IPS DF 6.9 (cell line): ENCODE data around the gene P4HA1.
"Not testable (repeated sequence)": the region's sequence is repeated elsewhere in the genome, so short reads cannot be mapped to it uniquely, and the experiment has no call there.

Experiments used
- DNase-seq: peaks from one replicate; pipeline ENCODE4 v3.0.0-alpha.2; 2013; ENCODE audit warnings: low read depth, low spot score
- H3K27ac ChIP-seq: one replicate; pipeline ENCODE4 v1.5.1; 2013; ENCODE audit warnings: low read length, control low read depth
- H3K27me3 ChIP-seq: 2 replicates; pipeline ENCODE4 v1.6.1; 2013; ENCODE audit warnings: mild to moderate bottlenecking, low read length; ENCODE audit not compliant: control insufficient read depth, insufficient read depth
- H3K36me3 ChIP-seq: 2 replicates; pipeline ENCODE4 v1.6.1; 2013; ENCODE audit warnings: low read length; ENCODE audit not compliant: control insufficient read depth, insufficient read depth
- H3K4me1 ChIP-seq: 2 replicates; pipeline ENCODE4 v1.6.1; 2013; ENCODE audit warnings: low read length; ENCODE audit not compliant: control insufficient read depth, insufficient read depth
- H3K4me3 ChIP-seq: 2 replicates; pipeline ENCODE4 v1.5.1; 2013; ENCODE audit warnings: mild to moderate bottlenecking, low read length
- H3K9me3 ChIP-seq: 2 replicates; pipeline ENCODE4 v1.6.1; 2013; ENCODE audit warnings: low read length, inconsistent platforms; ENCODE audit not compliant: control insufficient read depth, insufficient read depth
- WGBS: extraction: QIAGEN DNeasy Blood & Tissue Kit; methylation state at CpG from one replicate; pipeline ENCODE4 v1.1.7; 2013; ENCODE audit warnings: mixed read lengths, missing lambda C conversion rate; ENCODE audit not compliant: insufficient read length, insufficient coverage; 5-methylcytosine and 5-hydroxymethylcytosine counted together

Gene P4HA1

DNA sequence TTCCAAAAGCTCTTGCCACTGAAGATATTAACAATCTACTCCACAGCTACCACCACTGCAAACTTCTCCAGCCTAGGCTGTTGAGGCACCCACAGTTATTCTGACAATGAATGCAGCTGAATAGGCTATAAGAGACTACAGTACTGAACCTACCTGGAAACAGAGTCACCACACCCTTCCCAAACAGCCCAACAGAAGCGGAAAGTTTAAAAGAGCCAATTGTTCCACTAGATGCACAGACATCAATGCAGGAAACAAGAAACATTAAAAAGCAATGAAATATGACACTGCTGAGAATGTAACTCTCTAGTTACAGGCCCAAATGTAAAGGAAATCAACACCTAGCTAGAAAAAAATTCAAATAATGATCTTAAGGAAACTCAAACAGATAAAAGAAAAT lies 77.6 kb downstream of the P4HA1 start:
- no peaks in the 10 kb centered on the region for H3K36me3 ChIP-seq
- no peak for DNase-seq
- no peak overlapping the region for H3K27ac ChIP-seq
- no peak overlapping the region for H3K4me3 ChIP-seq
- no peaks in the 10 kb centered on the region for H3K27me3 ChIP-seq
- no peaks in the 10 kb centered on the region for H3K9me3 ChIP-seq
- no peaks in the 10 kb centered on the region for H3K4me1 ChIP-seq
- no CpG with 5 or more reads among the region's 1 CpG for WGBS

DNA sequence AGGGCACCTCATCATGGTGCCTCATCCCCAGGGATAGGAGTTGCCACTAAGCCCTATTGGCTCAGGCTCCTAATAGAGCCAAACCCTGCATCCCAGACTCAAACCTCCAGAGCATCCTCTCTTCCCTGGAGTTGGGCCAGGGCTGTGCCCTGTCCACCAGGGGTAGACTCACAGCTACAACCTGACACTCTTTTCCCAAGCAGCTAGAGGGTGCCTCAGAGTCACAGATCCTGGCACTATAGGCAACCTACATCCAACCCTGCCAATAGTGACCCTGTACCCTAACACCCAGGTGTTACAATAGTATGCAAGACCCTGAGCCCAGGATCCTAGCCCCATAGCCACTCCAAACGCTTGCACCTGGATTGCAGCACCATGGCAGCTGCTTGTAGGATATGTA lies 78.0 kb downstream of the P4HA1 start:
- Histone ChIP-seq H3K27ac (no peak overlapping the region), H3K9me3 (no peaks in the 10 kb centered on the region), H3K4me1 (no peaks in the 10 kb centered on the region), H3K4me3 (no peak overlapping the region), H3K27me3 (no peaks in the 10 kb centered on the region), H3K36me3 (no peaks in the 10 kb centered on the region)
- no peak for DNase-seq
- WGBS, result no CpG with 5 or more reads among the region's 1 CpG

DNA sequence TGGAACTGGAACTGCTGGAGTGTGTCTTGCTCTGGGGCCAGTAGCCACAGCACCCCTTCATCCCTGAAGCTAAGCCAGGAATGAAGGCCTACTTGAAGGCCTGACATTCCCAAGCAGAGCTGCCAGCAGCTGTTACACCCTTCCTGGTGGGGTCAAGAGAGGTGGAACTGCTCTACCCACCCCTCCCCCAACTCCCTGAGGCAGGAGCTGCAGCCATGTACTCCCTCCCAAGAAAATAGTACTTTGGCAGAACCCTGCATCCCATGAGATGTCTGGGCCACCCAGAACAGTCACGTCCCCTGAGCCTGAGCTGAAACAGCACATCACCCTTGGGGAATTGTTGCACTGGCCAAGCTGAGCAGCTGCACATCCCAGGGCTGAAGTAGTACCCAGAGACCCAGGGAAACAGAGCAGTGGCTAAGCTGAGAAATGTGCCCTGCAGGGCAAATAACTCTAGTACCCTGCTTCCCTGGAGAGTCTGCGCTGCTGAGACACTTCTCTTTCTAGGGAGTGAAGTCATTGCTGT lies 78.6 kb downstream of the P4HA1 start:
- no peaks in the 10 kb centered on the region for H3K27me3 ChIP-seq
- H3K9me3 ChIP-seq, result no peaks in the 10 kb centered on the region
- H3K36me3 ChIP-seq, result no peaks in the 10 kb centered on the region
- no peak overlapping the region for H3K4me3 ChIP-seq
- no peaks in the 10 kb centered on the region for H3K4me1 ChIP-seq
- DNase-seq, result no peak
- no peak overlapping the region for H3K27ac ChIP-seq
- no CpG with 5 or more reads among the region's 2 CpGs for WGBS

DNA sequence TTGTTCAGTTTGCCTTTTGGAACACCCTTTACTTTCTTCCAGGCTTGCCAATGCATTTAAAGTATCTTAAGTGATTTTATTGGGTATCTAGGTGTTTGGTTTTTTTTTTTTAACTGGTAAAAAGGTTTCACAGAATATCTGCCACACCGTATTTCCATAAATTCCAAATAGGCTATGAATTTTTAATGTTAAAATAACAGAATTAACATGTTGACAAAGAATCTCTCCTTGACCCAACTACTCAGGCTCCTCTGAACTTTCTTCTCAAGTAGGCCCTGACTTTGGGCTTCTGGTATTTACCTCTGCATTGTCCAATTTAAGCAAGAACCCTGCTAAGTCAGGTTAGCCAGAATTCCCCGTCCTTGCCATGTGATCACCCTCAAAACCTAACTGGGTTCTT lies 80.9 kb downstream of the P4HA1 start:
- Histone ChIP-seq H3K27me3 (no peaks in the 10 kb centered on the region), H3K27ac (no peak overlapping the region), H3K4me1 (no peaks in the 10 kb centered on the region), H3K4me3 (no peak overlapping the region), H3K36me3 (no peaks in the 10 kb centered on the region), H3K9me3 (no peaks in the 10 kb centered on the region)
- DNase-seq, result no peak
- no CpG with 5 or more reads among the region's 2 CpGs for WGBS

DNA sequence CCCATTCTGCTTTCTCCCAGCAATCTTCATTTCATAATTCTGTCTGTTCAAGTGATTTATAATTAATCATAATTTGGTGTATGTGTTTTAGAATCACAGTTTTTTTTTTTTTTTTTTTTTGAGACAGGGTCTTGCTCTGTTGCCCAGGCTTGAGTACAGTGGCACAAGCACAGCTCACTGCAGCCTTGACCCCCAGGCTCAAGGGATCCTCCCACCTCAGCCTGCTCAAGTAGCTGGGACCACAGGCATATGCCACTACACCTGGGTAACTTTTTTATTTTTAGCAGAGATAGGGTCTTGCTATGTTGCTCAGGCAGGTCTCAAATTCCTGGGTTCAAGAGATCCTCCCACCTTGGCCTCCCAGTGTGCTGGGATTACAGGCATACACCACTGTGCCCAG lies 92.8 kb downstream of the P4HA1 start:
- Histone ChIP-seq H3K36me3 (no peaks in the 10 kb centered on the region), H3K4me3 (no peak overlapping the region), H3K27ac (no peak overlapping the region), H3K4me1 (no peaks in the 10 kb centered on the region), H3K9me3 (no peaks in the 10 kb centered on the region), H3K27me3 (no peaks in the 10 kb centered on the region)
- DNase-seq, result no peak

DNA sequence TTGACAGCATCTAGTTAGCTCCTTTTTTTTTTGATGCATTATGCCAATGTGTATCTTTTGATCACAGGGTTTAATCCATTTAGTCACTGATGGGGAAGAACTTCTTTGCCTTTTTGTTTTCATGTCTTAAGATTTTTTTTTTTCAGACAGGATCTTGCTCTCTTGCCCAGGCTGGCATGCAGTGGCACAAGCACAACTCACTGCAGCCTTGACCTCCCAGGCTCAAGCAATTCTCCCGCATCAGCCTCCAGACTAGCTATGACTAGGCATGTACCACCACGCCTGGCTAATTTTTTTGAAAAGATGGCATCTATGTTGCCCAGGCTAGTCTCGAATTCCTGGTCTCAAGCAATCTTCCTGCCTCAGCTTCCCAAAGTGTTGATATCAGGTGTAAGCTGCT lies 95.7 kb downstream of the P4HA1 start:
- no peak for DNase-seq
- H3K27ac ChIP-seq, result no peak overlapping the region
- no peak overlapping the region for H3K4me3 ChIP-seq
- WGBS, result no CpG with 5 or more reads among the region's 3 CpGs
- no peaks in the 10 kb centered on the region for H3K27me3 ChIP-seq
- no peaks in the 10 kb centered on the region for H3K9me3 ChIP-seq
- H3K4me1 ChIP-seq, result no peaks in the 10 kb centered on the region
- no peaks in the 10 kb centered on the region for H3K36me3 ChIP-seq

DNA sequence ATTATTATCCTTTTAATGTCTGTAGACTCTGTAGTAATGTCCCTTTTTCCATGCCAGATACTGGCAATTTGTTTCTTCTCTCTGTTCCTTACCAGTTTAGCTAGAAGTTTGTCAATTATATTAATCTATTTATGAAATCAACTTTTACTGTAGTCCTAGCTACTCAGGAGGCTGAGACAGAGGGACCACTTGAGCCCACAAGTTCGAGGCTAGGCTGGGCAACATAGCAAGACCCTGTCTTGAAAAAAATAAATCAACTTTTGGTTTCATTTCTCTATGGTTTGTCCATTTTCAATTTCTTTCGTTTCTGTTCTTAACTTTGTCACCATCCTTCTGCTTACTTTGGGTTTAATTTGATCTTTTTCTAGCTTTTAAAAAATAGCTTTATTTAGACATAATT lies 99.6 kb downstream of the P4HA1 start:
- Histone ChIP-seq H3K4me3 (no peak overlapping the region), H3K4me1 (no peaks in the 10 kb centered on the region)
- no CpG with 5 or more reads among the region's 2 CpGs for WGBS

DNA sequence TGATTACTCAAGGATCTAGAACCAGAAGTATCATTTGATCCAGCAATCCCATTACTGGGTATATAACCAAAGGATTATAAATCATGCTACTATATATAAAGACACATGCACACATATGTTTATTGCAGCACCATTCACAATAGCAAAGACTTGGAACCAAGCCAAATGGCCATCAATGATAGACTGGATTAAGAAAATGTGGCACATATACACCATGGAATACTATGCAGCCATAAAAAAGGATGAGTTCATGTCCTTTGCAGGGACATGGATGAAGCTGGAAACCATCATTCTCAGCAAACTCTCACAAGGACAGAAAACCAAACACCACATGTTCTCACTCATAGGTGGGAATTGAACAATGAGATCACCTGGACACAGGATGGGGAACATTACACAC lies 101.2 kb downstream of the P4HA1 start:
- not testable (repeated sequence) for H3K9me3 ChIP-seq, H3K4me3 ChIP-seq, H3K36me3 ChIP-seq

More for the DNA sequence above, 99.6 kb downstream of the P4HA1 start:
- H3K36me3 ChIP-seq, result no peaks in the 10 kb centered on the region
- H3K9me3 ChIP-seq, result no peaks in the 10 kb centered on the region
- H3K27me3 ChIP-seq, result no peaks in the 10 kb centered on the region
- no peak for DNase-seq
- no peak overlapping the region for H3K27ac ChIP-seq

DNA sequence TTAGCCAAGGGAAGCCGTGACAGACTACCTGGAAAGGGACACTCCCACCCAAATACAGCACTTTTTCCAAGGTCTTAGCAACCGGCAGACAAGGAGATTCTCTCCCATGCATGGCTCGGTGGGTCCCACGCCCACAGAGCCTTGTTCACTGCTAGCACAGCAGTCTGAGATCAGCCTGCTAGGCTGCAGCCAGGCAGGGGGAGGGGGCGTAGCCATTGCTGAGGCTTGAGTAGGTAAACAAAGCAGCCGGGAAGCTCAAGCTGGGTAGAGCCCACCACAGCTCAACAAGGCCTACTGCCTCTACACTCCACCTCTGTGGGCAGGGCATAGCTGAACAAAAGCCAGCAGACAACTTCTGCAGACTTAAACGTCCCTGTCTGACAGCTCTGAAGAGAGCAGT lies 106.9 kb downstream of the P4HA1 start:
- DNase-seq, H3K4me3 ChIP-seq, H3K27me3 ChIP-seq, H3K36me3 ChIP-seq, H3K27ac ChIP-seq, H3K9me3 ChIP-seq, H3K4me1 ChIP-seq: not testable (repeated sequence)
- no CpG with 5 or more reads among the region's 7 CpGs for WGBS

More for the DNA sequence above, 101.2 kb downstream of the P4HA1 start:
- H3K27me3 ChIP-seq, H3K4me1 ChIP-seq, DNase-seq, H3K27ac ChIP-seq: not testable (repeated sequence)

DNA sequence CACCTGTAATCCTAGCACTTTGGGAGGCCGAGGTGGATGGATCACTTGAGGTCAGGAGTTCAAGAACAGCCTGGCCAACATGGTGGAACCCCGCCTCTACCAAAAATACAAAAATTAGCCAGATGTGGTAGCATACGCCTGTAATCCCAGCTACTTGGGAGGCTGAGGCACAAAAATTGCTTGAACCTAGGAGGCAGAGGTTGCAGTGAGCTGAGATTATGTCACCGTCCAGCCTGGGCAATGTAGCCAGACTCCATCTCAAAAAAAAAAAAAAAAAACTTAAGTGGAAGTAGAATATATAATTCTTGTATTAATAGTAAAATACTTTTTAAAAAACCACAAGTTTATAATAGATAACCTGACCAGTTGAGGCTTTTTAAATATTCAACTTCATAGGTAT lies 112.0 kb downstream of the P4HA1 start:
- H3K36me3 ChIP-seq, H3K27me3 ChIP-seq, H3K27ac ChIP-seq, H3K4me3 ChIP-seq, H3K4me1 ChIP-seq, H3K9me3 ChIP-seq, DNase-seq: not testable (repeated sequence)
- WGBS, result no CpG with 5 or more reads among the region's 4 CpGs

DNA sequence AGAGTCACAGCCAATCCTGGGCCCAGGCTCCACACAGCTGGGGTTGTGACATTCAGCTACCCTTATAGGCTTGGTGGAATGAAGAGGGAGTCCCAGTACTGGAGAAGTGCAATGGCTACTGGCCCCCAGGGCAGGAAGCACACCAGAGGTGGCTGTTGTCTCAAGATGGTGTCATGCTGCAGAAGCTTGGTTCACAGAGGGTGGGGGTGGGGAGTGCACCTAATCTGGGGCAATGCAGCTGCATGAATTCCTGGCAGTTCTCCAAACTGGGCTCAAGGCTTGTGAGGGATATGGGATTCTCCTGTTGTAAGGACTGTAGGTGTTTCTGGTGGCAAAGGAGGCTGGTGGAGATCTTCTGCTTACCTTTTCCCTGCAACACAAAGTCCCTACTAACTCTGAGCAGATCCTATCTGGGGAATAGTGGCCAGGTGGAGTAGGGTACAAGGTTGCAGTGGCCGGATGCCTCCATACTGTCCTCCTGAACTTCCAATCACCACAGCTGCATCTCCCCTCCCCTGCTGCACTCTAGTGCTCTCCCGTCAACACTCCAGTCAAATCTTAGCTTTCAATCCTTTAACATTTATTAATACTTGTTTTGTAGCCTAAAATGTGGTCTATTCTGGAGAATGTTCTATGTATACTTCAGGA lies 114.7 kb downstream of the P4HA1 start:
- no peaks in the 10 kb centered on the region for H3K27me3 ChIP-seq
- H3K4me1 ChIP-seq, result no peaks in the 10 kb centered on the region
- H3K27ac ChIP-seq, result no peak overlapping the region
- DNase-seq, result no peak
- H3K9me3 ChIP-seq, result no peaks in the 10 kb centered on the region
- no CpG with 5 or more reads among the region's 2 CpGs for WGBS
- no peaks in the 10 kb centered on the region for H3K36me3 ChIP-seq
- no peak overlapping the region for H3K4me3 ChIP-seq
